GM13976 (cell line): ENCODE measurements around the gene RPE.

ENCODE experiments used
- DNase-seq: peaks from one replicate; pipeline ENCODE4 v3.0.0; 2012; ENCODE audit warnings: low spot score
- in situ Hi-C: fragments of 300-500 bp; cut with MboI; formaldehyde crosslinking; loops from one replicate; pipeline ENCODE4 v1.12.0; 2022; ENCODE audit warnings: low sequenced_read_pairs, mixed read lengths, inconsistent platforms; ENCODE audit not compliant: unreplicated experiment
- TF ChIP-seq, protein P1 (sequence below): IDR thresholded peaks from 2 replicates; pipeline ENCODE4 v1.5.1; 2012; ENCODE audit warnings: borderline replicate concordance, mild to moderate bottlenecking; ENCODE audit not compliant: insufficient read depth; ENCODE audit errors: extremely low read depth, missing control alignments, control extremely low read depth

Gene RPE

DNA sequence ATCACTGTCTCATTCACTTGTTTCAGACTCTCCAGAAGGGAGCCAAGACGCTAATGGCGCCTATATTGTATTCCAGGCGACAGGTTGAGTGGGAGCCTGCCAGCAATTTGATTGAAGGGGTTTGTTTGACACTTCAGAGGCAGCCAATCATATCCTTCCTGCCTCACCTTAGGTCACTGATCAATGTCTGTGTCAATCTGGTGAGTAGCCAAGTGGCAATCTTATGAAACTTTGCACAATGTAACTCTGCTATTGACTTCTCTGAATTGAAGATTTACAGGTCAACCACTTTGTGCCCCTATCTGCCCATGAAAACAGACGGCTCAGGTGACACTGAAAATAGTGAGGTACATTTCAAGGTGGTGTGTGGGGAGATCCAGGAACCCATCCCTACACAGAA, 32.7 kb upstream of the RPE start:
- in situ Hi-C loops: no loop called here
- no peak for DNase-seq
- TF ChIP-seq, protein P1, sequence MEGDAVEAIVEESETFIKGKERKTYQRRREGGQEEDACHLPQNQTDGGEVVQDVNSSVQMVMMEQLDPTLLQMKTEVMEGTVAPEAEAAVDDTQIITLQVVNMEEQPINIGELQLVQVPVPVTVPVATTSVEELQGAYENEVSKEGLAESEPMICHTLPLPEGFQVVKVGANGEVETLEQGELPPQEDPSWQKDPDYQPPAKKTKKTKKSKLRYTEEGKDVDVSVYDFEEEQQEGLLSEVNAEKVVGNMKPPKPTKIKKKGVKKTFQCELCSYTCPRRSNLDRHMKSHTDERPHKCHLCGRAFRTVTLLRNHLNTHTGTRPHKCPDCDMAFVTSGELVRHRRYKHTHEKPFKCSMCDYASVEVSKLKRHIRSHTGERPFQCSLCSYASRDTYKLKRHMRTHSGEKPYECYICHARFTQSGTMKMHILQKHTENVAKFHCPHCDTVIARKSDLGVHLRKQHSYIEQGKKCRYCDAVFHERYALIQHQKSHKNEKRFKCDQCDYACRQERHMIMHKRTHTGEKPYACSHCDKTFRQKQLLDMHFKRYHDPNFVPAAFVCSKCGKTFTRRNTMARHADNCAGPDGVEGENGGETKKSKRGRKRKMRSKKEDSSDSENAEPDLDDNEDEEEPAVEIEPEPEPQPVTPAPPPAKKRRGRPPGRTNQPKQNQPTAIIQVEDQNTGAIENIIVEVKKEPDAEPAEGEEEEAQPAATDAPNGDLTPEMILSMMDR: no peak

DNA sequence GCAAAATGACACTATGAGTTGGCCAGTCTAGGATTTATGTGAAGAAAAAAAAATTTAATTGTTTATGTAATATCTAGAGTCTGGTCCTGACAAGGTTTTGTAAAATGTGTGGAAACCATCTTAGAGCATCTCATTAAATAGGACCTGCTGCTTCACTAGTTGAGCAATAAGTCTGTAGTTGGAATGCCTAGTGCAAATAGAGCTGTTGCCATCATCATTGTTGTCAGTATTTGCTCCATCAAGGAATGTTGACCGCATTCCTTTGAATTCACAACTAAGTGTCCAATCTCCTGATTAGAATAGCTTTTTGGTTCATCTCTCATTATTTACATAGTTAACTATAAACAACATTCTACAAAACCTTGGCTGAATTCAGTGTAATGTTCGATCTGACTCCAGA, 32.2 kb upstream of the RPE start:
- DNase-seq: no peak
- in situ Hi-C loops: no loop called here
- TF ChIP-seq, protein P1: no peak

DNA sequence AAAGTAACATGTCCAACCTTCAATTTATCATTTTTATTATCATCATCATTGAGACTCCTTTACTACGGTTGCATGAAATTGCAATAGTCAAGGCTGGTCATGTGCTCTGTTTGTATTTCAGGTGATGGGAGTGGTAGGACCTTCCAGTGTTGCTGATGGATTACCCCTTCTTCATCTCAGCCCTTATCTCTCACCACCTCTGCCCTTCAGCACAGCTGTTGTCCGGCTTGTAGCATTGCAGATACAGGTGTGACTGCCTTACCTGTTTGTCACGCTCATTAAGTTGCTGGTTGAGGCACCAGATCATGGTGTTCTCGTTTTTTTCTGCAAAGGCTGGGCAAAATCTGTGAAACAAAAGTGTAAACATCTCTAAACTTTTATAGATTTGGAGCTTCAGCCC, 31.7 kb upstream of the RPE start:
- in situ Hi-C loops: no loop called here
- DNase-seq: no peak
- TF ChIP-seq, protein P1: no peak

DNA sequence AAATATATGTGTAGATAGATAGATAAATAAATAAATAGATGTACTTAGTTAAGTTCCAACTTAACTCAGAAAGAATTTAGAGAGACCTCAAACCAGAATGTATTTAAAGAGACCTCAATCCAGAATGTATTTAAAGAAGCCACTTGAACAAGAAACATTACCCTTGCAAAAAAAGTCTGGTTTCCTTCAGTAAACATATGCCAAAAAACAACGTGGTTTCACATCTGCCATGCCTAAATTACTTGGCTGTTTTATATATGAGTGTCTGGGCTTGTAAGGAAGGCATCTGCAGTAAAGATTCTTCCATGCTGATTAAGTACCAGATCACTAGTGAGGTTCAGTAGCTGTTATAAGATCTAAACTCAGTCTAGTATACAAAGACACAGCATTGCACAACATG, 29.1 kb upstream of the RPE start:
- no peak for DNase-seq
- TF ChIP-seq, protein P1: no peak
- in situ Hi-C loops: no loop called here

DNA sequence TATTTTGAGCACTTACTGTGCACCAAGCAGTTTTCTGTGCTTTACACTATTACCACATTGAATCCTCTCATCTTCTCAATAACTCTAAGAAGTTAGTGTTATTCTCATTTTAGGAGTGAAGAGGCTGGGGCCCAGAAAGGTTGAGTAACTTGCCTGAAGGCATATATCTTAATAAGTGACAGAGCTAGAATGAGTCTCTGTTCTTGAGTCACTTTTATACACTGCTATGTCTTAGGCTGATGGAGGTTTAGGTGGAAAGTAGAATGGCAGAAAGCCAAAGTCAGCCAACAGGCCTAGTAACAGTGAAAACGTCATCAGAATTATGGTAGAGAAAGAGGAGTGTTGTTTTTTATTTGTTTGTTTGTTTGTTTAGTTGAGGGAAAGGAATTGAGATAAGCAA, 27.9 kb upstream of the RPE start:
- DNase-seq: no peak
- in situ Hi-C loops: no loop called here
- TF ChIP-seq, protein P1: no peak

DNA sequence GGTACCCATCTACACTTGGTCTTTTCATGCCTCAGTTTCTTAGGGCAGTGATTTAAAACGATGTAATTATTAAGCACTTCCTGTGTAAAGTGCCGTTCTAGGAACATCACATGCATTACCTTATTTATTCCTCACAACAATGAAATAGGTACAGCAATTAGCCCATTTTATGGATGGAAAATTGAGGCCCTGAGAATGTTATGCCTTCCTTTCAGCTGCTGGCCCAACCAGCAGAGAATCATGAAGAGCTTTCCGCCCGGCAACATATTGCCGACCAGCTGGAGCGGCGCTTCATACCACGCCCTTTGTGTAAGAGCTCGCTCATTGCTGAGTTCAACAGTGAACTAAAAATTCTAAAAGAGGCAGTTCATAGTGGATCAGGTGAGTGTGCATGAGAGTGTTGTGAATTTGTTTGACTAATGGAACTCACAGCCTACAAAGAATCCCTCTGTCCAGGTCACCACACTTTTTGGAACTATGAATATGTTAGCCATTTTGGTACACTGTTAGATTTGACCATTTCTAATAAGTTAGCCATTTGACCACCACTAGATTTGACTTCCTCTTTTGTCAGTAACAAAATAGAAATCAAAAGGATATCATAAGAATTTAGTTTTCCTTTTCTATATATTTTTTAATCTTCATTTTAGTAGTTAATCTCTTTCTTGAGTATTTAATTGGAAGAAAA, 25.6 kb upstream of the RPE start:
- no peak for DNase-seq
- TF ChIP-seq, protein P1: no peak
- in situ Hi-C loops: loop anchor here (5.0 kb wide), 1 partner anchor 215 kb away; no protein-coding TSS in a partner anchor
